Liver (tissue), 9 donors: ENCODE data around the gene BAIAP2. TPM values are rescaled to one million over a fixed set of nuclear protein-coding genes. Genes with fewer than 3 reads are reported as not detected.

Source experiments
- DNase-seq: peaks from one replicate; pipeline ENCODE4 v3.0.0-alpha.2; 2017; ENCODE audit warnings: low spot score
- H3K27ac ChIP-seq, 2 donors: one replicate each; pipeline ENCODE4 v1.7.0; 2013; ENCODE audit warnings: inconsistent platforms in 2 of 2, low read length in 2 of 2, control low read depth in 1 of 2, low read depth in 1 of 2, mild to moderate bottlenecking in 1 of 2
- H3K27me3 ChIP-seq, 4 donors: one replicate each; pipeline versions ENCODE4 v1.6.1 to v1.7.0; 2013; ENCODE audit warnings: low read length in 3 of 4, inconsistent platforms in 1 of 4, mild to moderate bottlenecking in 1 of 4, moderate library complexity in 1 of 4; ENCODE audit not compliant: control insufficient read depth in 4 of 4, insufficient read depth in 4 of 4
- H3K36me3 ChIP-seq, 4 donors: one replicate each; pipeline versions ENCODE4 v1.6.1 to v1.7.0; 2013; ENCODE audit warnings: low read length in 3 of 4, mild to moderate bottlenecking in 3 of 4, low read depth in 1 of 4, moderate library complexity in 1 of 4; ENCODE audit not compliant: control insufficient read depth in 4 of 4, insufficient read depth in 3 of 4
- H3K4me1 ChIP-seq, 4 donors: one replicate each; pipeline versions ENCODE4 v1.6.1 to v1.7.0; 2013; ENCODE audit warnings: low read length in 3 of 4, mild to moderate bottlenecking in 3 of 4, moderate library complexity in 1 of 4; ENCODE audit not compliant: control insufficient read depth in 4 of 4, insufficient read depth in 4 of 4
- H3K4me3 ChIP-seq, 3 donors: one replicate each; pipeline versions ENCODE4 v1.6.1 to v1.7.0; 2013; ENCODE audit warnings: low read length in 3 of 3, control low read depth in 1 of 3, low read depth in 1 of 3, mild to moderate bottlenecking in 1 of 3
- H3K9ac ChIP-seq, 2 donors: one replicate each; pipeline ENCODE4 v1.7.0; 2013; ENCODE audit warnings: low read length in 2 of 2, mild to moderate bottlenecking in 2 of 2, moderate library complexity in 2 of 2, control low read depth in 1 of 2, low read depth in 1 of 2
- H3K9me3 ChIP-seq, 4 donors: one replicate each; pipeline versions ENCODE4 v1.6.1 to v1.7.0; 2013; ENCODE audit warnings: low read length in 3 of 4; ENCODE audit not compliant: control insufficient read depth in 4 of 4
- FOXA1 ChIP-seq: IDR thresholded peaks from 2 replicates; pipeline ENCODE4 v1.6.1; 2016; ENCODE audit warnings: antibody characterized with exemption
- FOXA2 ChIP-seq: IDR thresholded peaks from 2 replicates; pipeline ENCODE4 v1.6.1; 2016; ENCODE audit warnings: antibody characterized with exemption
- GABPA ChIP-seq, 2 donors: IDR thresholded peaks in 1 of 2; conservative IDR thresholded peaks in 1 of 2; 2 replicates each; pipeline ENCODE4 v1.6.1; 2016; ENCODE audit warnings: antibody characterized with exemption in 2 of 2, mild to moderate bottlenecking in 1 of 2, moderate library complexity in 1 of 2
- HNF4A ChIP-seq, 2 donors: conservative IDR thresholded peaks; 2 replicates each; pipeline ENCODE4 v1.6.1; 2016; ENCODE audit warnings: antibody characterized with exemption in 2 of 2, mild to moderate bottlenecking in 2 of 2
- JUND ChIP-seq, 2 donors: IDR thresholded peaks; 2 replicates each; pipeline ENCODE4 v1.6.1; 2016; ENCODE audit warnings: antibody characterized with exemption in 2 of 2
- NR2F2 ChIP-seq: IDR thresholded peaks from 2 replicates; pipeline ENCODE4 v1.6.1; 2016; ENCODE audit warnings: antibody characterized with exemption
- RAD21 ChIP-seq, 2 donors: IDR thresholded peaks; 2 replicates each; pipeline ENCODE4 v1.6.1; 2016; ENCODE audit warnings: antibody characterized with exemption in 2 of 2, mild to moderate bottlenecking in 2 of 2
- REST ChIP-seq: IDR thresholded peaks from 2 replicates; pipeline ENCODE4 v1.6.1; 2016; ENCODE audit warnings: antibody characterized with exemption, mild to moderate bottlenecking
- RXRA ChIP-seq, 2 donors: IDR thresholded peaks; 2 replicates each; pipeline ENCODE4 v1.6.1; 2017 to 2018; ENCODE audit warnings: antibody characterized with exemption in 2 of 2, mild to moderate bottlenecking in 1 of 2
- TAF1 ChIP-seq: conservative IDR thresholded peaks from 2 replicates; pipeline ENCODE4 v1.6.1; 2016; ENCODE audit warnings: antibody characterized with exemption, mild to moderate bottlenecking
- YY1 ChIP-seq: IDR thresholded peaks from 2 replicates; pipeline ENCODE4 v1.6.1; 2016; ENCODE audit warnings: antibody characterized with exemption, mild to moderate bottlenecking
- WGBS: extraction: QIAGEN DNeasy Blood & Tissue Kit; methylation state at CpG from one replicate; pipeline ENCODE4 v1.1.7; 2013; 5-methylcytosine and 5-hydroxymethylcytosine counted together
- polyA plus RNA-seq, 2 donors: library from polyadenylated mRNA; stranded (reverse) in 1 of 2; unstranded in 1 of 2; fragments of 200-250 nt in 1 of 2; fragments of >200 nt in 1 of 2; fragmentation: Nextera tagmentation in 1 of 2; extraction: Ambion mirVana in 1 of 2; gene quantifications; one replicate each; pipeline versions ENCODE4 v1.2.1 to v1.2.3, GENCODE V29; 2013 to 2015
- total RNA-seq, 2 donors: library from RNA; depleted of rRNA; stranded (reverse); fragments of >200 nt; gene quantifications; one replicate each; pipeline ENCODE4 v1.2.3, GENCODE V29; 2014
- TF ChIP-seq, protein P1 (sequence below): IDR thresholded peaks from 2 replicates; pipeline ENCODE4 v1.6.1; 2016; ENCODE audit warnings: antibody characterized with exemption
- donor health status: healthy.
- donor health status: healthy.
- donor health status: healthy.
- donor health status: healthy.
- donor health status: healthy.

Gene BAIAP2
- total and polyA plus RNA-seq, 4 donors = 8.1 to 61.3 (median 44.9) TPM

DNA sequence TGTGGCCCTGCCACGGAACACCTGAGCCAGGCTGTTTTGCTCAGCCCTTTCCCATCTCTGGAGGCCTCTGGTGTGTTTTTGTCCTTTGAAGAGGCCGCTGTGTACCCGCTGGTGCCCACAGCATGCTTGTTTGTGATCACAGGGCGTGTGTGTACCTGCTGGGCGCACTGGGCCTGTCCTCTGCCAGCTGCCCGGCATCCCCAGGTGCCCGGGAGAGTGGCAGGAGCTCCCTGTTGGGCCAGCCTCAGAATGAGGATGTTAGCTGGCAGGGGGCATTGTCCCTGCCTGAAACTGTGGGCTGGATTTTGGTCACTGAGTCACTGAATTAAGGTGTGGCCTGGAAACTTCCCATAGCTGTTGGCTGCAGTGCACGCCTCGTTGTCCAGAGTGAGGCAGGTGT, 31.1 kb downstream of the BAIAP2 start:
- H3K27ac ChIP-seq = peak overlapping the region; percentile 80 to 89
- H3K9ac ChIP-seq = peak overlapping the region in 1 of 2 donors; percentile 2
- no peaks in the 10 kb centered on the region for H3K27me3 ChIP-seq
- H3K36me3 ChIP-seq = peaks cover 0 to 4% (median under 1%) of the 10 kb centered on the region in 4 donors
- DNase-seq = no peak
- peak; percentile 85 for TF ChIP-seq REST
- TF ChIP-seq YY1 = peak; percentile 42
- no peak for TF ChIP-seq TAF1
- peak; percentile 47 for TF ChIP-seq FOXA2
- peak in 1 of 2 donors; percentile 22 for TF ChIP-seq RAD21 (IDR thresholded peaks at IDR 0.05)
- TF ChIP-seq RXRA (IDR thresholded peaks at IDR 0.05) = peak in 1 of 2 donors; percentile 36
- TF ChIP-seq JUND (IDR thresholded peaks at IDR 0.05) = peak; percentile 44 to 60
- TF ChIP-seq FOXA1 = peak; percentile 21
- no peak for TF ChIP-seq GABPA (IDR thresholded peaks at IDR 0.05 in 1 of 2, conservative IDR thresholded peaks at IDR 0.05 in 1 of 2)
- peak in 1 of 2 donors; percentile 23 for TF ChIP-seq HNF4A (conservative IDR thresholded peaks at IDR 0.05)
- TF ChIP-seq, protein P1, sequence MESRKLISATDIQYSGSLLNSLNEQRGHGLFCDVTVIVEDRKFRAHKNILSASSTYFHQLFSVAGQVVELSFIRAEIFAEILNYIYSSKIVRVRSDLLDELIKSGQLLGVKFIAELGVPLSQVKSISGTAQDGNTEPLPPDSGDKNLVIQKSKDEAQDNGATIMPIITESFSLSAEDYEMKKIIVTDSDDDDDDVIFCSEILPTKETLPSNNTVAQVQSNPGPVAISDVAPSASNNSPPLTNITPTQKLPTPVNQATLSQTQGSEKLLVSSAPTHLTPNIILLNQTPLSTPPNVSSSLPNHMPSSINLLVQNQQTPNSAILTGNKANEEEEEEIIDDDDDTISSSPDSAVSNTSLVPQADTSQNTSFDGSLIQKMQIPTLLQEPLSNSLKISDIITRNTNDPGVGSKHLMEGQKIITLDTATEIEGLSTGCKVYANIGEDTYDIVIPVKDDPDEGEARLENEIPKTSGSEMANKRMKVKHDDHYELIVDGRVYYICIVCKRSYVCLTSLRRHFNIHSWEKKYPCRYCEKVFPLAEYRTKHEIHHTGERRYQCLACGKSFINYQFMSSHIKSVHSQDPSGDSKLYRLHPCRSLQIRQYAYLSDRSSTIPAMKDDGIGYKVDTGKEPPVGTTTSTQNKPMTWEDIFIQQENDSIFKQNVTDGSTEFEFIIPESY = peak; percentile 89
- 34% methylated on average over 9 of the region's 9 CpGs for WGBS
- no peaks in the 10 kb centered on the region for H3K9me3 ChIP-seq
- peaks cover 31 to 70% (median 56%) of the 10 kb centered on the region in 4 donors for H3K4me1 ChIP-seq
- H3K4me3 ChIP-seq = no peak overlapping the region

DNA sequence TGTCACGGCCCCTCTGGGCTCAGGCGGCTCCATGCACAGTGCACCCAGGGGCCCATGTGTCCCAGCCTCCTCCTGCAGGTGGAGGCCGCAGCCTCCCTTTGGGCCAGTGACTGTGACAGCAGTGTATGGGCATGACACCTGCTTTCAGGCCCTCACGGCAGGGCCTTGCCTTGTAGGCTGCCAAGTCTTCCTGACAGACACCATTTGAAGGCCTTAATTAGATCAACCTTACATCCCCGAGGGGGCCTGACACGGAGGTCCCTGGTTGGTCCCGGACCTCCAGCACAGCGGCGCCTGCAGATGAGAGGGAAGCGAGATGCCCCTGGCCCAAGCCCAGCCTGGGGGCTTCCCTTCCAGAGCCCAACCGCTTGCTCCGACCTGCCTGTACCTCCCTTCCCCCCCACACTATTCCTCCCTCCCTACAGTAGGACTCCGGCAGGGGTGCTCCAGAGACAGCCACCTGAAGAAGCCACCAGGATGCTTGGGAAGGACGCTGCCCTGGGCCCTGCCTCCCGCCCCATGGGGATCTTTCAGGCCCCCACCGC, 31.9 kb downstream of the BAIAP2 start:
- Histone ChIP-seq H3K27me3 (no peaks in the 10 kb centered on the region), H3K36me3 (peaks cover 0 to 2% (median under 1%) of the 10 kb centered on the region in 4 donors), H3K9ac (peak overlapping the region in 1 of 2 donors; percentile 31), H3K4me1 (peaks cover 32 to 70% (median 56%) of the 10 kb centered on the region in 4 donors), H3K9me3 (no peaks in the 10 kb centered on the region), H3K4me3 (no peak overlapping the region), H3K27ac (peak overlapping the region; percentile 80 to 89)
- no peak for DNase-seq
- no peak for TF ChIP-seq FOXA1
- TF ChIP-seq NR2F2 = no peak
- WGBS = 92% methylated on average over 16 of the region's 16 CpGs

GRCh38 chr17:81067391-81067811, 32.5 kb downstream of the BAIAP2 start:
- H3K27me3 ChIP-seq = no peaks in the 10 kb centered on the region
- H3K9ac ChIP-seq = no peak overlapping the region
- no peak for DNase-seq
- H3K4me3 ChIP-seq = no peak overlapping the region
- peaks cover 0 to 4% (median under 1%) of the 10 kb centered on the region in 4 donors for H3K36me3 ChIP-seq
- H3K4me1 ChIP-seq = peaks cover 32 to 70% (median 56%) of the 10 kb centered on the region in 4 donors
- WGBS = 88% methylated on average over 20 of the region's 20 CpGs
- H3K9me3 ChIP-seq = no peaks in the 10 kb centered on the region
- TF ChIP-seq JUND (IDR thresholded peaks at IDR 0.05) (no peak), RAD21 (IDR thresholded peaks at IDR 0.05) (no peak), GABPA (IDR thresholded peaks at IDR 0.05 in 1 of 2, conservative IDR thresholded peaks at IDR 0.05 in 1 of 2) (no peak)
- peak overlapping the region in 1 of 2 donors; percentile 91 for H3K27ac ChIP-seq
